Left renal pelvis (tissue), 4 donors: ENCODE results near the gene DHRS7. TPM values are rescaled to one million over a fixed set of nuclear protein-coding genes. Genes with fewer than 3 reads are reported as not detected.
"Not testable (repeated sequence)": the region's sequence is repeated elsewhere in the genome, so short reads cannot be mapped to it uniquely, and the experiment has no call there.

ENCODE experiments used
- DNase-seq, 4 donors: peaks; one replicate each; pipeline ENCODE4 v3.0.0-alpha.2; 2013; ENCODE audit warnings: low read depth in 4 of 4, low spot score in 3 of 4
- polyA plus RNA-seq, 4 donors: library from polyadenylated mRNA; unstranded; fragments of 120-200 nt; gene quantifications; one replicate each; pipeline ENCODE4 v1.2.1, GENCODE V29; 2013; ENCODE audit not compliant: insufficient read length in 4 of 4

The DHRS7 gene
- polyA plus RNA-seq, 4 donors: 55.7 to 86.5 (median 83.5) TPM

- DNase-seq: no peak
Measured at GRCh38 chr14:60153991-60154390, 11.2 kb downstream of the DHRS7 start.

- no peak for DNase-seq
Measured at GRCh38 chr14:60151715-60152114, 13.5 kb downstream of the DHRS7 start.

GRCh38 chr14:60134702-60135101, 30.5 kb downstream of the DHRS7 start:
- no peak for DNase-seq

GRCh38 chr14:60133487-60133886, 31.7 kb downstream of the DHRS7 start:
- no peak for DNase-seq

GRCh38 chr14:60125918-60126317, 39.3 kb downstream of the DHRS7 start:
- no peak for DNase-seq

GRCh38 chr14:60116181-60116580, 49.0 kb downstream of the DHRS7 start:
- DNase-seq: no peak

GRCh38 chr14:60114881-60115280, 50.3 kb downstream of the DHRS7 start:
- DNase-seq: no peak

- no peak for DNase-seq
Measured at GRCh38 chr14:60111732-60112131, 53.5 kb downstream of the DHRS7 start.

- DNase-seq: no peak
Measured at GRCh38 chr14:60107477-60107876, 57.7 kb downstream of the DHRS7 start.

- no peak for DNase-seq
Measured at GRCh38 chr14:60106339-60106738, 58.9 kb downstream of the DHRS7 start.

GRCh38 chr14:60102389-60102788, 62.8 kb downstream of the DHRS7 start:
- DNase-seq: no peak

- no peak for DNase-seq
Measured at GRCh38 chr14:60101786-60102185, 63.4 kb downstream of the DHRS7 start.

GRCh38 chr14:60099855-60100254, 65.3 kb downstream of the DHRS7 start:
- DNase-seq: not testable (repeated sequence)

- DNase-seq: no peak
Measured at GRCh38 chr14:60097974-60098373, 67.2 kb downstream of the DHRS7 start.

GRCh38 chr14:60095781-60096450, 69.3 kb downstream of the DHRS7 start:
- no peak for DNase-seq

- DNase-seq: no peak
Measured at GRCh38 chr14:60095231-60095630, 70.0 kb downstream of the DHRS7 start.

- no peak for DNase-seq
Measured at GRCh38 chr14:60094306-60094897, 70.8 kb downstream of the DHRS7 start.

Other genes with a start within 250 kb of the DHRS7 start
- gene LRRC9, start 245.3 kb downstream of the DHRS7 start, polyA plus RNA-seq: 1 to 10 TPM in 3 of 4 donors, under 1 TPM in 1; 0.14 to 3.3 (median 2.3) TPM
- 100 to 1,000 TPM in 2 of 4 donors, 10 to 100 TPM in 2; 81.6 to 104 (median 95.0) TPM for gene PCNX4, start 73.5 kb downstream of the DHRS7 start, polyA plus RNA-seq
- gene PPM1A, start 83.8 kb upstream of the DHRS7 start, polyA plus RNA-seq: 10 to 100 TPM; 55.6 to 84.3 (median 77.6) TPM